ENCODE measurements around the gene GJA5.

GJA5 gene

DNA sequence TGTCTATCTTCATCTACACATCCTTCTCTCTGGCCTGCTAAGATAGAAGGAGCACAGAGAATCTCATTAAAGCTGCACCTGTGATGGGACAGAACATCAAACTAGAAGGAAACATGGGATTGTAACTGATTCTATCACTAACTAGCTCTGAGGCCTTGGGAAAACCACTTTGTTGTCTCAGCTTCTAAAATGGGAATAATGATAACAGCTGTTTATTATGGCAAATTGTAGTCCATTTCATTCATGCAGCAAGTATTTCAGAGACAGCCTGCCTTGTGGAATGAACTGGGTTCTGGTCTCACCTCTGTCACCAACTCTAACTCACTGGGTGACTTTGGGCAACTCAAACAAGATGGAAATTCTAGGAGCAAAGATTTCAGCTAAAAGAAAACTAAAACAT lies 12.4 kb downstream of the GJA5 start:
- H3K4me3 ChIP-seq (ENCODE audit: low read depth, low read length) = no peak overlapping the region
- no peak for DNase-seq (ENCODE audit: low read depth)
- TF ChIP-seq, protein P1, sequence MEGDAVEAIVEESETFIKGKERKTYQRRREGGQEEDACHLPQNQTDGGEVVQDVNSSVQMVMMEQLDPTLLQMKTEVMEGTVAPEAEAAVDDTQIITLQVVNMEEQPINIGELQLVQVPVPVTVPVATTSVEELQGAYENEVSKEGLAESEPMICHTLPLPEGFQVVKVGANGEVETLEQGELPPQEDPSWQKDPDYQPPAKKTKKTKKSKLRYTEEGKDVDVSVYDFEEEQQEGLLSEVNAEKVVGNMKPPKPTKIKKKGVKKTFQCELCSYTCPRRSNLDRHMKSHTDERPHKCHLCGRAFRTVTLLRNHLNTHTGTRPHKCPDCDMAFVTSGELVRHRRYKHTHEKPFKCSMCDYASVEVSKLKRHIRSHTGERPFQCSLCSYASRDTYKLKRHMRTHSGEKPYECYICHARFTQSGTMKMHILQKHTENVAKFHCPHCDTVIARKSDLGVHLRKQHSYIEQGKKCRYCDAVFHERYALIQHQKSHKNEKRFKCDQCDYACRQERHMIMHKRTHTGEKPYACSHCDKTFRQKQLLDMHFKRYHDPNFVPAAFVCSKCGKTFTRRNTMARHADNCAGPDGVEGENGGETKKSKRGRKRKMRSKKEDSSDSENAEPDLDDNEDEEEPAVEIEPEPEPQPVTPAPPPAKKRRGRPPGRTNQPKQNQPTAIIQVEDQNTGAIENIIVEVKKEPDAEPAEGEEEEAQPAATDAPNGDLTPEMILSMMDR (IDR thresholded peaks at IDR 0.05; ENCODE audit: low read depth, low read length) = no peak
- TF ChIP-seq POLR2A (IDR thresholded peaks at IDR 0.05; ENCODE audit: extremely low read depth, insufficient read length) (no peak), MYC (IDR thresholded peaks at IDR 0.05; ENCODE audit: low read depth, low read length) (no peak)
- TF ChIP-seq, protein P2, sequence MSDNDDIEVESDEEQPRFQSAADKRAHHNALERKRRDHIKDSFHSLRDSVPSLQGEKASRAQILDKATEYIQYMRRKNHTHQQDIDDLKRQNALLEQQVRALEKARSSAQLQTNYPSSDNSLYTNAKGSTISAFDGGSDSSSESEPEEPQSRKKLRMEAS (IDR thresholded peaks at IDR 0.05; ENCODE audit: low read depth, low read length) = no peak

DNA sequence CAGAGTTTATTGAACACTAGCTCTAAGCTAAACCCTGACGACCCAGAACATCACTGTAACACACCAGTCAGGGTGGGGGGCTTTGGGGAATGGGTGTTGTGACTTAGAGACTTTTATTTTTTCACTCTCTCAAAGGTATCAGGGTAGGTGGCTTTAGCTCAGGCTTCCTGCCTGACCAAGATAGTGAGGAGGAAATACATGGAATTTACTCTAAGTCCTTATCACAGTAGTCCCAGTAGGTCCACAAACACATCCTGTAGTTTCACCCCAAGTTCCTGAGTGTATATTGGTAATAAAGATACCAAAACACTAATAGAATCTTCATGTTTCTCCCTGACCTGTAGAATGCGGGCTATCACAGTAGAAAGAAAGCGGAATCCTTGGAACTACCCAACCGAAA lies 15.1 kb downstream of the GJA5 start:
- TF ChIP-seq MYC (IDR thresholded peaks at IDR 0.05; ENCODE audit: low read depth, low read length) (no peak), POLR2A (IDR thresholded peaks at IDR 0.05; ENCODE audit: extremely low read depth, insufficient read length) (no peak)
- TF ChIP-seq, protein P2 (IDR thresholded peaks at IDR 0.05; ENCODE audit: low read depth, low read length) = no peak
- H3K4me3 ChIP-seq (ENCODE audit: low read depth, low read length) = no peak overlapping the region
- no peak for DNase-seq (ENCODE audit: low read depth)

DNA sequence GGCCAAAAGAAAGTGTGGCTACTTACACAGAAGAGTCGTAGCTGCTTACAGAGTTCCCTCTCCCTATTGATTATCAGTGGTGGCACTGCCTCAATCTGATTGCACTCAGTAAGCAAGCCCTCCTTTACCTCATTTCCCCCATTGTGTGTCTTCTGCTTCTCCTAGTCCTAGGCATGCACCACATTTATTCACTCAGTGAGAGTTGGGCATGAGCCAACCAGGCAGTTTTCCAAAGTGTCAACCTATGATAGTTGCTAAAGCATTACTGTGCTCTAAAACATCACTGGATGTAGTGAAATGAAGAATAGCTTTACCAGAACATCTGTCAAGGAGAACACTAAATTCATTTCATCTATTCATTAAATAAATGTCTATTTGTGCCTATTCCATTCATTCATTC lies 19.3 kb downstream of the GJA5 start:
- no peak for DNase-seq (ENCODE audit: low read depth)
- no peak overlapping the region for H3K4me3 ChIP-seq (ENCODE audit: low read depth, low read length)
- no peak for TF ChIP-seq POLR2A (IDR thresholded peaks at IDR 0.05; ENCODE audit: extremely low read depth, insufficient read length)
- TF ChIP-seq, protein P1 (IDR thresholded peaks at IDR 0.05; ENCODE audit: low read depth, low read length) = no peak
- TF ChIP-seq, protein P2 (IDR thresholded peaks at IDR 0.05; ENCODE audit: low read depth, low read length) = no peak

DNA sequence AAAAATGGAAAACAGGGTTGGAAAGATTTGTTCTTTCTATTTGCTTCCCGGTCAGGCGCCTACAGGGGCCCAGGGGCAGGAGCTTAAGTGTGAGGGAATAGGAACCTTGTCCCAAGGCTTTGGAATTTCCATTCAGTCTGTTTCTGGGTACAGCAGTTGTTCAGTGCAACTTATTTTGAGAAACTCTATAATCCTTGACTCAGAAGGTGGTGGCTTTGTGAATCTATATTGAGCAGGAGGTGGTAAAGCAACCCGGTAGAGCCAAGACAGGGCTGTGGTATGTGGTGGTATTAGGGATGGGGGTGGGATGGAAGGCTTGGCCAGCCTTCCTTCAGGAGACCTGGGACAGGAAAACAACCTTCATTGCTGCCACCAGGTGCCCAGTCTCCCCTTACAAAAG lies 20.0 kb downstream of the GJA5 start:
- DNase-seq (ENCODE audit: low read depth) = no peak
- H3K4me3 ChIP-seq (ENCODE audit: low read depth, low read length) = no peak overlapping the region
- TF ChIP-seq, protein P1 (IDR thresholded peaks at IDR 0.05; ENCODE audit: low read depth, low read length) = no peak
- TF ChIP-seq, protein P2 (IDR thresholded peaks at IDR 0.05; ENCODE audit: low read depth, low read length) = no peak
- no peak for TF ChIP-seq POLR2A (IDR thresholded peaks at IDR 0.05; ENCODE audit: extremely low read depth, insufficient read length)
- no peak for TF ChIP-seq MYC (IDR thresholded peaks at IDR 0.05; ENCODE audit: low read depth, low read length)

DNA sequence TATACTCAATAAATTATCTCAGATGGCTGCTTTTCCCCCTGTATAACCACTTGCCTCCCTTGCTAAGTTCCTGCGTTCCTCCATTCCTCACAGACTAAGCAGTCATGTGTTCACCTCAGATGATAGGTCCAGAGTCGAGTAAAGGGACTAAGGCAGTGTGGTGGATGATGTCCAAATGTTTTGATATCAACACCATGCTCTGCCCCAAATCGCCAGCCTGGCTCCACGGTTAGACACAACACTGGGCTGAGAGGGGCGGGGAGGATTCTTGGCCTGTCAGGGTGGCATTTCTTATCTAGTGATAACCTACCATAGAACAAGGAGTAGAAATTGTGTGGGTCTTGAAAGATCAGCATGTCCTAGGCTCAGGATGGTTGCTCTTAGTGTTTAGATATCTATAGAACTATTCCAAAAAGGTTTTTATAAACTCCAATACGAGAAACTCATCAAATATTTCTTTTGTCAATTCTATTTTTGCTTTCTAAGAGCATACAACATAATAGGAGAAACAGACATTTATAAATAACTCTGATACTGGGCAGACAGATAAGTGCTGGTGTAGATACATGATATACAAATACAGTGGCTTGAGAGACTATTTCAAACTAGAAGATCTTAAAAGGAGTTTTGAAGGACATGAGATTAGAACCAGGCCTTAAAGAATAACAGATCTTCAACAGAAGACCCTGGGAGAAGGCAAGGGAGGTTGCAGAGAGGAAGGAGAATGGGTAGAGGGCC lies 21.5 kb downstream of the GJA5 start:
- no peak for DNase-seq (ENCODE audit: low read depth)
- H3K4me3 ChIP-seq (ENCODE audit: low read depth, low read length) = no peak overlapping the region
- TF ChIP-seq POLR2A (IDR thresholded peaks at IDR 0.05; ENCODE audit: extremely low read depth, insufficient read length) (no peak), MYC (IDR thresholded peaks at IDR 0.05; ENCODE audit: low read depth, low read length) (no peak)
- TF ChIP-seq, protein P2 (IDR thresholded peaks at IDR 0.05; ENCODE audit: low read depth, low read length) = no peak
- TF ChIP-seq, protein P1 (IDR thresholded peaks at IDR 0.05; ENCODE audit: low read depth, low read length) = no peak

DNA sequence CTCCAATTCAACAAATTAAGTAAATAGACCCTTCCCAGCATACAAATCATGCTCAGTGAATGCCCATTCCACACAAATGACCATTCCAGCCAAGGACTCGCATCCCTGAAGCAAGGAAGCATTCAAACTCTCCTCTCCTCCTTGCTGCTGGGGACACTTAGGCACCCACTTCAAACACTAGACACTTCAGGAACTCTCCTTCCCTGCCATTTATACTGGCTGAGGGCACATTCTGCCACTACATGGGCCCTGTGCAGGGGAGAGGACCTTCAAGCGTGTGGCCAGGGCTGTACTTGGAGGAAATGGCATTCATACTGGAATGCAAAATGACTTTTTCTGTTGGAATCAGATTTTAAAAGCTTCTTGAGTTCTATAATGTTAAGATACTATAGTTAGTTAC lies 22.3 kb downstream of the GJA5 start:
- TF ChIP-seq, protein P2 (IDR thresholded peaks at IDR 0.05; ENCODE audit: low read depth, low read length) = no peak
- TF ChIP-seq POLR2A (IDR thresholded peaks at IDR 0.05; ENCODE audit: extremely low read depth, insufficient read length) = no peak
- TF ChIP-seq MYC (IDR thresholded peaks at IDR 0.05; ENCODE audit: low read depth, low read length) = no peak
- TF ChIP-seq, protein P1 (IDR thresholded peaks at IDR 0.05; ENCODE audit: low read depth, low read length) = no peak

More for the DNA sequence above, 22.3 kb downstream of the GJA5 start:
- DNase-seq (ENCODE audit: low read depth) = no peak
- no peak overlapping the region for H3K4me3 ChIP-seq (ENCODE audit: low read depth, low read length)

Measured in NB4 (cell line).